ENCODE measurements around the gene VDR.

VDR gene

GRCh38 chr12:47931187-47931586 is 26.4 kb upstream of the VDR start:
- no peak for ATAC-seq
- no peak for TF ChIP-seq BACH2 (CRISPR knock-in tag; IDR thresholded peaks at IDR 0.05; ENCODE audit: borderline replicate concordance)

GRCh38 chr12:47930634-47931033 is 25.8 kb upstream of the VDR start:
- ATAC-seq = no peak
- no peak for TF ChIP-seq CSDC2 (CRISPR knock-in tag; IDR thresholded peaks at IDR 0.05)
- no peak for TF ChIP-seq TOX (CRISPR knock-in tag; IDR thresholded peaks at IDR 0.05; ENCODE audit: borderline replicate concordance)
- no peak for TF ChIP-seq ZNF70 (CRISPR knock-in tag; IDR thresholded peaks at IDR 0.05)
- TF ChIP-seq CSRNP3 (CRISPR knock-in tag; IDR thresholded peaks at IDR 0.05) = no peak
- TF ChIP-seq ZNF565 (CRISPR knock-in tag; conservative IDR thresholded peaks at IDR 0.05; ENCODE audit: low read depth) = no peak
- TF ChIP-seq RARB (CRISPR knock-in tag; IDR thresholded peaks at IDR 0.05) = no peak
- no peak for TF ChIP-seq GLIS3 (CRISPR knock-in tag; IDR thresholded peaks at IDR 0.05)
- no peak for TF ChIP-seq PATZ1 (CRISPR knock-in tag; IDR thresholded peaks at IDR 0.05; ENCODE audit: borderline replicate concordance)
- TF ChIP-seq ESRRG (CRISPR knock-in tag; IDR thresholded peaks at IDR 0.05) = no peak
- no peak for TF ChIP-seq TCF4 (CRISPR knock-in tag; IDR thresholded peaks at IDR 0.05; ENCODE audit: borderline replicate concordance)
- no peak for TF ChIP-seq SNAI2 (CRISPR knock-in tag; IDR thresholded peaks at IDR 0.05)
- no peak for TF ChIP-seq ZFP3 (CRISPR knock-in tag; IDR thresholded peaks at IDR 0.05)

- ATAC-seq = no peak
- TF ChIP-seq ESRRG (CRISPR knock-in tag; IDR thresholded peaks at IDR 0.05) = no peak
- TF ChIP-seq PATZ1 (CRISPR knock-in tag; IDR thresholded peaks at IDR 0.05; ENCODE audit: borderline replicate concordance) = no peak
- TF ChIP-seq CREB5 (CRISPR knock-in tag; IDR thresholded peaks at IDR 0.05; ENCODE audit: low read depth) = no peak
Observed at GRCh38 chr12:47927346-47927745, 22.6 kb upstream of the VDR start.

- no peak for ATAC-seq
- TF ChIP-seq TOX (CRISPR knock-in tag; IDR thresholded peaks at IDR 0.05; ENCODE audit: borderline replicate concordance) = no peak
- TF ChIP-seq ZC3H10 (CRISPR knock-in tag; IDR thresholded peaks at IDR 0.05) = no peak
- no peak for TF ChIP-seq BACH2 (CRISPR knock-in tag; IDR thresholded peaks at IDR 0.05; ENCODE audit: borderline replicate concordance)
- no peak for TF ChIP-seq SNAI2 (CRISPR knock-in tag; IDR thresholded peaks at IDR 0.05)
- TF ChIP-seq ZNF70 (CRISPR knock-in tag; IDR thresholded peaks at IDR 0.05) = no peak
Observed at GRCh38 chr12:47921907-47922306, 17.1 kb upstream of the VDR start.

- no peak for TF ChIP-seq ZNF565 (CRISPR knock-in tag; conservative IDR thresholded peaks at IDR 0.05; ENCODE audit: low read depth)
- TF ChIP-seq OSR1 (CRISPR knock-in tag; IDR thresholded peaks at IDR 0.05) = no peak
- no peak for TF ChIP-seq TCF4 (CRISPR knock-in tag; IDR thresholded peaks at IDR 0.05; ENCODE audit: borderline replicate concordance)
- no peak for TF ChIP-seq BACH2 (CRISPR knock-in tag; IDR thresholded peaks at IDR 0.05; ENCODE audit: borderline replicate concordance)
- TF ChIP-seq SNAI2 (CRISPR knock-in tag; IDR thresholded peaks at IDR 0.05) = no peak
- no peak for TF ChIP-seq ZFP3 (CRISPR knock-in tag; IDR thresholded peaks at IDR 0.05)
- no peak for TF ChIP-seq TOX (CRISPR knock-in tag; IDR thresholded peaks at IDR 0.05; ENCODE audit: borderline replicate concordance)
- no peak for TF ChIP-seq ZFP30 (CRISPR knock-in tag; IDR thresholded peaks at IDR 0.05)
- no peak for TF ChIP-seq POU6F1 (CRISPR knock-in tag; IDR thresholded peaks at IDR 0.05; ENCODE audit: borderline replicate concordance, low read depth)
- no peak for TF ChIP-seq ARNTL (CRISPR knock-in tag; IDR thresholded peaks at IDR 0.05; ENCODE audit: borderline replicate concordance, low read depth)
- TF ChIP-seq GLIS3 (CRISPR knock-in tag; IDR thresholded peaks at IDR 0.05) = no peak
- no peak for TF ChIP-seq PATZ1 (CRISPR knock-in tag; IDR thresholded peaks at IDR 0.05; ENCODE audit: borderline replicate concordance)
- ATAC-seq = no peak
Observed at GRCh38 chr12:47920913-47921312, 16.1 kb upstream of the VDR start.
